Subcutaneous adipose tissue (tissue), 4 donors: ENCODE data around the gene PLG. TPM values are rescaled to one million over a fixed set of nuclear protein-coding genes. Genes with fewer than 3 reads are reported as not detected.

Experiments used
- total RNA-seq, 4 donors: library from RNA; depleted of rRNA; stranded (reverse); fragments of >200 nt; gene quantifications; one replicate each; pipeline ENCODE4 v1.1.0, GENCODE V29; 2016
- TF ChIP-seq, protein P1 (sequence below): fragments of 450-650 bp; IDR thresholded peaks from one replicate; pipeline ENCODE4 v1.5.1; 2016; ENCODE audit warnings: low read depth, mild to moderate bottlenecking, control low read depth, antibody characterized with exemption, moderate library complexity

Gene PLG
- total RNA-seq, 4 donors from 2014 or later, result not detected

DNA sequence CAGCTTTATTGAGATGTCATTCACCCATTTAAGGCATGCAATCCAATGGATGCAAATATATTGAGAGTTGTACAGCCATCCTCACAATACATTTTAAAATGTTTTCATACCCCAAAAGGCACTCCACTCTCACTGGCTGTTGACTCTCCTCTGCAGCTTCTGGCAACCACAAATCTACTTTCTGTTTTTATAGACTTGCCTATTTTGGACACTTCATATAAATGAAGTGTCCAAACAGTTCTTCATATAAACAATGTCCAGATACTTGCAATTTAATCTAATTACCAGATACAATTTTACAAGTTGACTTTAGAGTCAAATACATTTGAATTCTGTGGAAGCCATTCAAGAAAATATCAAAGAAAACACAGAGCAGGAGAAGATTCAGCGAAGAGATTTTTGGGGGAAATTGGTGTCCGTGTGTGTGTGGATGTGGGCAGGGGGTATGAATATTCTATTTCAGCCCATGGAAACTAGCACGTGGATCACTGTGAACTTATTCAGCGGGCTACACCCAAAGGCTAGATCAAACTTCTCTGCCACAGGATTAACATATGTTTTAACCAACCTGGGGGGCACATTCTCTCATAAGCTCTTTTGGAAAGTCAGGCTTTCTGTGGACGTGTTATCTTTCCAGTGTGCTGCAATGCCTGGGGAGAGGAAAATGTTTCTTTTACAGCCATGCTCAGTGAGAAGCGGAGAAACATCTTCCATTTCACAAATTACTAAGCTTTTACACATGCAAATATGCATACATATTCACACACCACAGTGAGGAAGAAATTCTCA lies 73.9 kb downstream of the PLG start:
- TF ChIP-seq, protein P1, sequence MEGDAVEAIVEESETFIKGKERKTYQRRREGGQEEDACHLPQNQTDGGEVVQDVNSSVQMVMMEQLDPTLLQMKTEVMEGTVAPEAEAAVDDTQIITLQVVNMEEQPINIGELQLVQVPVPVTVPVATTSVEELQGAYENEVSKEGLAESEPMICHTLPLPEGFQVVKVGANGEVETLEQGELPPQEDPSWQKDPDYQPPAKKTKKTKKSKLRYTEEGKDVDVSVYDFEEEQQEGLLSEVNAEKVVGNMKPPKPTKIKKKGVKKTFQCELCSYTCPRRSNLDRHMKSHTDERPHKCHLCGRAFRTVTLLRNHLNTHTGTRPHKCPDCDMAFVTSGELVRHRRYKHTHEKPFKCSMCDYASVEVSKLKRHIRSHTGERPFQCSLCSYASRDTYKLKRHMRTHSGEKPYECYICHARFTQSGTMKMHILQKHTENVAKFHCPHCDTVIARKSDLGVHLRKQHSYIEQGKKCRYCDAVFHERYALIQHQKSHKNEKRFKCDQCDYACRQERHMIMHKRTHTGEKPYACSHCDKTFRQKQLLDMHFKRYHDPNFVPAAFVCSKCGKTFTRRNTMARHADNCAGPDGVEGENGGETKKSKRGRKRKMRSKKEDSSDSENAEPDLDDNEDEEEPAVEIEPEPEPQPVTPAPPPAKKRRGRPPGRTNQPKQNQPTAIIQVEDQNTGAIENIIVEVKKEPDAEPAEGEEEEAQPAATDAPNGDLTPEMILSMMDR, result no peak

DNA sequence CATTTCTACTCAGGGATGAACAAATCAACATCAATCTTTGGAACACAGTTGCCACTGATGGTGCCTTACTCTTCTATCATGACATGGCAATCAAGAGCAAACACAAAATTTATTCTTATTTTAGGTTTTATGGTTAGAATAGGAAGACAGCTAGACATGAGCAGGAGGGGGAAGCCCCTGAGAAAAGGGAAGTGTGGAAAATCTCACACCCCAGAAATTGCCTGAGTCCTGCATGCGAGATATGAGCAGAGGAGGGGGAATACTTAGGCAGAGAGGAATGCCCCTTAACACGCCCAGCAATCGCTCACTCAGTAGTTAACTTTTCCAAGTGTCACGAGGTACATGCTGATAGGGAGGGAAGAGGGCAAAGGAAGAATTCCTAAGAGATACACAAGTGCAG lies 79.3 kb downstream of the PLG start:
- TF ChIP-seq, protein P1, result no peak

- TF ChIP-seq, protein P1, result no peak
Measured at GRCh38 chr6:160782228-160782627, 80.2 kb downstream of the PLG start.

DNA sequence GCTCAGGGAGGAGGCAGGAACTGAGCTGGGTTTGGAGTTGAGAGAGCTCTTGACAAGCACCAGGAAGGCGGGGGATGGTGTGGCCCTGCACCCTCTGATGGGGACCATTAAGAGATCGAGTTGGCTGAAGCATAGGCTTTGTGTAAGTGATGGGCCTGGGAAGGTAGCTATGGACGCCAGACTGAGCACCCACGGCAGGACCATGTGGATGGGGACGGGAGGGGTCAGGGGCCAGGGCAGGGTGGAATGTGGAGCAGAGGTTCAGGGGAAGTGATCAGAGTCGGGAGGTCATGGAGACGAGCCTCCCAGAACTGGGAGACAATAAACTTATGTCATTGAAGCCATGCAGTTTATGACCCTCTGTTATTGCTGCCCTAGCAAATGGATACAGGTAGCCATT lies 81.7 kb downstream of the PLG start:
- TF ChIP-seq, protein P1, result no peak

DNA sequence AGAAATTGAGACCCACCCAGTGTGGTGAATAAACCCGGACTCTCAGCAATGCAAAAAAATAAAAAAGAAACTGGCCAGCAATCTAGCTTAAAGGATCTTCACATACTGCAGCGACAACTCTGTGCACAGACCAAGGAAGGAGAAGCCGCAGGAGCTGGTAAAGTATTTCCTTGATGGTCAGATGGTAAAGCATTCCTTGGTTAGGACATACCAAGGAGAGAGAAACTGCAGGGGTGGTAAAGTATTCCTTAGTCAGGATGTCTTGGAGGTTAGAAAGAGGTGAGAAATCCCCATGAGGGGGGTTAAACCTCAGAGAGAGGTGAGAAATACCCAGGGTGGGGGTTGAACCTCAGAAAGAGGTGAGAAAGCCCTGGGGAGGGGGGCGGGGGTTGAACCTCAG lies 86.8 kb downstream of the PLG start:
- TF ChIP-seq, protein P1, result no peak

GRCh38 chr6:160789263-160790027 lies 87.4 kb downstream of the PLG start:
- TF ChIP-seq, protein P1, result no peak

- TF ChIP-seq, protein P1, result no peak
Measured at GRCh38 chr6:160790028-160790792, 88.2 kb downstream of the PLG start.
